Embryonic facial prominence (tissue), 1 donor: ENCODE measurements around the gene TNIK.

ENCODE experiments used
- DNase-seq: peaks from one replicate; pipeline ENCODE4 v3.0.0-alpha.2; 2016; ENCODE audit errors: extremely low spot score

TNIK gene

GRCh38 chr3:171340434-171340833 lies 119.8 kb downstream of the TNIK start:
- DNase-seq, result no peak

- no peak for DNase-seq
These were observed 120.6 kb downstream of the TNIK start for GRCh38 chr3:171339598-171339997.

GRCh38 chr3:171336406-171336805 lies 123.8 kb downstream of the TNIK start:
- DNase-seq, result no peak

GRCh38 chr3:171335559-171335958 lies 124.6 kb downstream of the TNIK start:
- no peak for DNase-seq

GRCh38 chr3:171334465-171334811 lies 125.8 kb downstream of the TNIK start:
- DNase-seq, result no peak

- no peak for DNase-seq
These were observed 126.3 kb downstream of the TNIK start for GRCh38 chr3:171333784-171334464.

- DNase-seq, result no peak
These were observed 129.3 kb downstream of the TNIK start for GRCh38 chr3:171330938-171331337.

- DNase-seq, result no peak
These were observed 130.5 kb downstream of the TNIK start for GRCh38 chr3:171329746-171330145.

- DNase-seq, result no peak
These were observed 131.7 kb downstream of the TNIK start for GRCh38 chr3:171328419-171329082.

GRCh38 chr3:171327441-171328174 lies 132.6 kb downstream of the TNIK start:
- DNase-seq, result no peak

- DNase-seq, result no peak
These were observed 133.3 kb downstream of the TNIK start for GRCh38 chr3:171326717-171327440.

- no peak for DNase-seq
These were observed 136.2 kb downstream of the TNIK start for GRCh38 chr3:171323938-171324536.

GRCh38 chr3:171321559-171322360 lies 138.4 kb downstream of the TNIK start:
- no peak for DNase-seq

GRCh38 chr3:171320750-171321558 lies 139.3 kb downstream of the TNIK start:
- DNase-seq, result no peak

- no peak for DNase-seq
These were observed 143.0 kb downstream of the TNIK start for GRCh38 chr3:171317171-171317570.

- DNase-seq, result no peak
These were observed 144.3 kb downstream of the TNIK start for GRCh38 chr3:171315919-171316318.

GRCh38 chr3:171315101-171315500 lies 145.1 kb downstream of the TNIK start:
- DNase-seq, result no peak

GRCh38 chr3:171314341-171314740 lies 145.9 kb downstream of the TNIK start:
- no peak for DNase-seq

- no peak for DNase-seq
These were observed 146.5 kb downstream of the TNIK start for GRCh38 chr3:171313702-171314101.

GRCh38 chr3:171312741-171313140 lies 147.5 kb downstream of the TNIK start:
- DNase-seq, result no peak
